ENCODE measurements around the gene ATXN2. TPM values are rescaled to one million over a fixed set of nuclear protein-coding genes. Genes with fewer than 3 reads are reported as not detected.

The ATXN2 gene
- total RNA-seq, 1 experiment from 2014 or later: 72.9 TPM

DNA sequence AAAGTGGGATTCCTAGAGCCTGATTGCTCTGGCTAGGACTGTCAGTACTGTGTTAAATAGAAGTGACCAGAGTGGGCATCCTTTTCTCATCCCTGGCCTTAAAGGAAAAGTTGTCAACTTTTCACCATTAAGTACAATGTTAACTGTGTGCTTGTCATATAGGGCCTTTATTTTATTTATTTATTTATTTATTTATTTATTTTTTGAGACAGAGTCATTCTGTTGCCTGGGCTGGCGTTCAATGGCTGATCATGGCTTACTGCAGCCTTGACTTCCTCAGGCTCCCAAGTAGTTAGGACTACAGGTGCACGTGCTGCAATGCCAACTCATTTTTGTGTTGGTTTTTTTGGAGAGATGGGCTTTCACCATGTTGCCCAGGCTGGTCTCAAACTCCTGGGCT is 181.8 kb downstream of the ATXN2 start:
- Histone ChIP-seq H2BK15ac (ENCODE audit: low read depth, low read length) (no peak overlapping the region), H3K4ac (ENCODE audit: low read depth, low read length) (no peak overlapping the region), H4K5ac (ENCODE audit: insufficient read length, low read depth, low read length) (no peak overlapping the region), H3T11ph (ENCODE audit: low read length) (no peak overlapping the region), H4K8ac (replicated peaks; ENCODE audit: insufficient read length, low read depth, low read length) (no peak overlapping the region), H3K4me2 (ENCODE audit: insufficient read depth, insufficient read length, low read length) (no peak overlapping the region), H2AFZ (ENCODE audit: low read length) (no peak overlapping the region), H3K27ac (ENCODE audit: insufficient read length, low read depth, low read length) (no peak overlapping the region), H3K9me3 (ENCODE audit: control insufficient read depth, low read depth, low read length) (no peaks in the 10 kb centered on the region), H3K4me1 (ENCODE audit: insufficient read depth, low read length) (peaks cover 6% of the 10 kb centered on the region), H2BK5ac (ENCODE audit: insufficient read length, low read length) (no peak overlapping the region), H3K56ac (ENCODE audit: insufficient read length, low read depth, low read length) (no peak overlapping the region), H4K91ac (ENCODE audit: insufficient read length, low read depth, low read length) (no peak overlapping the region), H2BK120ac (ENCODE audit: low read depth, low read length, poor library complexity, severe bottlenecking) (no peak overlapping the region), H2AK5ac (ENCODE audit: insufficient read length, low read length) (no peak overlapping the region), H3K79me2 (ENCODE audit: insufficient read depth, low read length) (peaks cover 18% of the 10 kb centered on the region; the same call in 1 of the 2 replicates), H2BK20ac (ENCODE audit: low read depth, low read length, poor library complexity, severe bottlenecking) (no peak overlapping the region), H2BK12ac (ENCODE audit: insufficient read length, low read depth, low read length) (no peak overlapping the region), H3K79me1 (ENCODE audit: insufficient read depth, low read depth, low read length, poor library complexity, severe bottlenecking) (no peaks in the 10 kb centered on the region), H3K14ac (ENCODE audit: insufficient read depth, low read length) (no peak overlapping the region), H4K20me1 (ENCODE audit: control insufficient read depth, insufficient read depth, insufficient read length) (no peaks in the 10 kb centered on the region), H3K27me3 (ENCODE audit: insufficient read depth, low read length) (no peaks in the 10 kb centered on the region), H3K23me2 (ENCODE audit: insufficient read length, low read depth, low read length, poor library complexity, severe bottlenecking) (no peaks in the 10 kb centered on the region), H3K9ac (ENCODE audit: extremely low read depth, insufficient read length, low read length) (no peak overlapping the region), H3K18ac (ENCODE audit: insufficient read length, low read depth, low read length) (no peak overlapping the region), H3K23ac (ENCODE audit: insufficient read length, low read depth, low read length) (no peak overlapping the region)
- no peak overlapping the region for H3K27ac Mint-ChIP-seq
- H3K9me3 Mint-ChIP-seq: no peaks in the 10 kb centered on the region
- no peak for DNase-seq
- no CpG with 5 or more reads among the region's 2 CpGs for WGBS (ENCODE audit: extremely low coverage, insufficient read length, low lambda C conversion rate)
- peaks cover 11 to 47% (median 14%) of the 10 kb centered on the region in 3 experiments for H3K36me3 Mint-ChIP-seq (ENCODE audit: insufficient read depth in 1 of 3, low read depth in 3 of 3)
- H3K4me1 Mint-ChIP-seq: peaks cover 44 to 50% of the 10 kb centered on the region in 2 experiments
- no peaks in the 10 kb centered on the region for H3K27me3 Mint-ChIP-seq (ENCODE audit: low read depth)
- no peak for TF ChIP-seq CTCF (conservative IDR thresholded peaks at IDR 0.05)
- H3K4me3 Mint-ChIP-seq: no peak overlapping the region

Data from H9 (cell line).